ENCODE measurements around the gene MAMDC2. TPM values are rescaled to one million over a fixed set of nuclear protein-coding genes. Genes with fewer than 3 reads are reported as not detected.

The MAMDC2 gene
- total and polyA plus RNA-seq, 2 of the 4 experiments (the other 2 are of a cell fraction): 5.0 to 5.2 TPM

GRCh38 chr9:70123695-70124094, 80.0 kb downstream of the MAMDC2 start:
- BruUV-seq (replicated peaks): no TSS peak
- POLR2A ChIA-PET (ENCODE audit: unreplicated experiment): no interaction called here
- no peak for TF ChIP-seq RFX5 (IDR thresholded peaks at IDR 0.05; ENCODE audit: low read depth, low read length)
- TF ChIP-seq ELK1 (IDR thresholded peaks at IDR 0.05; ENCODE audit: borderline replicate concordance, low read depth, low read length): no peak
- no peak for TF ChIP-seq NFE2L2 (IDR thresholded peaks at IDR 0.05; ENCODE audit: low read depth, low read length)
- TF ChIP-seq CHD1 (IDR thresholded peaks at IDR 0.05; ENCODE audit: low read depth, low read length): no peak
- no peak for TF ChIP-seq MAZ (IDR thresholded peaks at IDR 0.05; ENCODE audit: borderline replicate concordance, low read depth, low read length)
- TF ChIP-seq RAD21 (IDR thresholded peaks at IDR 0.05; ENCODE audit: low read length): no peak
- TF ChIP-seq, protein P1, sequence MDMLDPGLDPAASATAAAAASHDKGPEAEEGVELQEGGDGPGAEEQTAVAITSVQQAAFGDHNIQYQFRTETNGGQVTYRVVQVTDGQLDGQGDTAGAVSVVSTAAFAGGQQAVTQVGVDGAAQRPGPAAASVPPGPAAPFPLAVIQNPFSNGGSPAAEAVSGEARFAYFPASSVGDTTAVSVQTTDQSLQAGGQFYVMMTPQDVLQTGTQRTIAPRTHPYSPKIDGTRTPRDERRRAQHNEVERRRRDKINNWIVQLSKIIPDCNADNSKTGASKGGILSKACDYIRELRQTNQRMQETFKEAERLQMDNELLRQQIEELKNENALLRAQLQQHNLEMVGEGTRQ (IDR thresholded peaks at IDR 0.05; ENCODE audit: low read depth, low read length): no peak
- TF ChIP-seq, protein P2, sequence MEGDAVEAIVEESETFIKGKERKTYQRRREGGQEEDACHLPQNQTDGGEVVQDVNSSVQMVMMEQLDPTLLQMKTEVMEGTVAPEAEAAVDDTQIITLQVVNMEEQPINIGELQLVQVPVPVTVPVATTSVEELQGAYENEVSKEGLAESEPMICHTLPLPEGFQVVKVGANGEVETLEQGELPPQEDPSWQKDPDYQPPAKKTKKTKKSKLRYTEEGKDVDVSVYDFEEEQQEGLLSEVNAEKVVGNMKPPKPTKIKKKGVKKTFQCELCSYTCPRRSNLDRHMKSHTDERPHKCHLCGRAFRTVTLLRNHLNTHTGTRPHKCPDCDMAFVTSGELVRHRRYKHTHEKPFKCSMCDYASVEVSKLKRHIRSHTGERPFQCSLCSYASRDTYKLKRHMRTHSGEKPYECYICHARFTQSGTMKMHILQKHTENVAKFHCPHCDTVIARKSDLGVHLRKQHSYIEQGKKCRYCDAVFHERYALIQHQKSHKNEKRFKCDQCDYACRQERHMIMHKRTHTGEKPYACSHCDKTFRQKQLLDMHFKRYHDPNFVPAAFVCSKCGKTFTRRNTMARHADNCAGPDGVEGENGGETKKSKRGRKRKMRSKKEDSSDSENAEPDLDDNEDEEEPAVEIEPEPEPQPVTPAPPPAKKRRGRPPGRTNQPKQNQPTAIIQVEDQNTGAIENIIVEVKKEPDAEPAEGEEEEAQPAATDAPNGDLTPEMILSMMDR (conservative IDR thresholded peaks at IDR 0.05; ENCODE audit: low read depth, low read length): no peak
- TF ChIP-seq MXI1 (IDR thresholded peaks at IDR 0.05; ENCODE audit: borderline replicate concordance, low read depth, low read length): no peak
- TF ChIP-seq POLR2A (IDR thresholded peaks at IDR 0.05; ENCODE audit: low read depth, low read length): no peak
- TF ChIP-seq CEBPB (IDR thresholded peaks at IDR 0.05; ENCODE audit: low read depth, low read length): no peak
- TF ChIP-seq BHLHE40 (IDR thresholded peaks at IDR 0.05; ENCODE audit: low read depth, low read length): no peak
- no peak for TF ChIP-seq MAFK (IDR thresholded peaks at IDR 0.05; ENCODE audit: low read depth, low read length)
- Histone ChIP-seq H4K8ac (ENCODE audit: low read depth in 2 of 2, low read length in 2 of 2) (no peak overlapping the region), H4K91ac (ENCODE audit: insufficient read depth, low read depth, low read length) (no peak overlapping the region; the same call in 1 of the 2 replicates), H2BK5ac (ENCODE audit: low read depth, low read length, poor library complexity, severe bottlenecking) (no peak overlapping the region), H3K4me1 (ENCODE audit: control insufficient read depth, insufficient read depth, low read length) (peaks cover 17% of the 10 kb centered on the region), H4K5ac (ENCODE audit: low read depth, low read length) (no peak overlapping the region), H3K56ac (ENCODE audit: extremely low read depth, insufficient read depth, low read length) (no peak overlapping the region), H3K27me3 (ENCODE audit: control insufficient read depth, insufficient read depth, low read length) (no peaks in the 10 kb centered on the region), H2BK15ac (ENCODE audit: low read depth, low read length) (no peak overlapping the region), H2AFZ (replicated peaks; ENCODE audit: low read length, poor library complexity) (no peak overlapping the region), H3K36me3 (ENCODE audit: control insufficient read depth, insufficient read depth, low read length) (no peaks in the 10 kb centered on the region), H3K4ac (ENCODE audit: low read depth, low read length) (no peak overlapping the region), H3K79me1 (ENCODE audit: low read depth in 1 of 2, low read length in 2 of 2) (no peaks in the 10 kb centered on the region), H3K27ac (ENCODE audit: insufficient read depth, low read length) (no peak overlapping the region), H3K4me3 (ENCODE audit: insufficient read depth, low read depth, low read length) (no peak overlapping the region), H3K4me2 (ENCODE audit: low read depth, low read length) (no peak overlapping the region), H3K18ac (ENCODE audit: low read depth, low read length) (no peak overlapping the region), H3K14ac (replicated peaks; ENCODE audit: low read depth, low read length) (no peak overlapping the region), H3K9me1 (ENCODE audit: insufficient read depth, low read length) (peaks cover 14% of the 10 kb centered on the region; the same call in 1 of the 2 replicates), H4K20me1 (ENCODE audit: insufficient read depth, low read length) (no peaks in the 10 kb centered on the region), H3K9me3 (ENCODE audit: control insufficient read depth, insufficient read depth, low read length) (no peaks in the 10 kb centered on the region), H2AK5ac (ENCODE audit: low read depth, low read length) (no peak overlapping the region), H3K23ac (ENCODE audit: low read depth, low read length) (no peak overlapping the region), H2AK9ac (replicated peaks; ENCODE audit: low read depth, low read length, poor library complexity) (no peak overlapping the region), H3K9ac (ENCODE audit: low read depth, low read length) (no peak overlapping the region), H2BK20ac (ENCODE audit: low read depth, low read length) (no peak overlapping the region), H2BK120ac (ENCODE audit: low read depth, low read length) (no peak overlapping the region)
- CTCF ChIA-PET: interaction anchor here (1.2 kb wide), 1 partner anchor 11 kb away, joined by 5 read pairs; no protein-coding TSS in a partner anchor
- 100% methylated on average over 1 of the region's 4 CpGs; no CpG with 5 or more reads in 1 of the 2 experiments for WGBS, 2 experiments (ENCODE audit: extremely low coverage in 2 of 2, insufficient read length in 1 of 2)
- dilution Hi-C loops (cut with HindIII; ENCODE audit: low sequenced_read_pairs, unreplicated experiment) (no loop called here), in situ Hi-C loops (cut with MboI; ENCODE audit: low sequenced_read_pairs) (loop anchor here (10.0 to 25.0 kb wide), 2 partner anchors 481 to 711 kb away; no protein-coding TSS in a partner anchor), intact Hi-C loops (cut with micrococcal nuclease) (loop anchor here (5.0 kb wide), 1 partner anchor 284 kb away; no protein-coding TSS in a partner anchor)
- DNase-seq (no peak), ATAC-seq (ENCODE audit: low read depth) (no peak)

Data from IMR-90 (cell line).